Kidney epithelial cell (primary cell): ENCODE data around the gene DLEC1. TPM values are rescaled to one million over a fixed set of nuclear protein-coding genes. Genes with fewer than 3 reads are reported as not detected.

Experiments used
- DNase-seq: peaks from one replicate; pipeline ENCODE4 v3.0.0-alpha.2; 2010; ENCODE audit warnings: low read depth
- H3K27me3 ChIP-seq: 2 replicates; pipeline ENCODE4 v1.6.0; 2011; ENCODE audit warnings: low read length; ENCODE audit not compliant: control insufficient read depth, insufficient read depth
- H3K36me3 ChIP-seq: 2 replicates; pipeline ENCODE4 v1.5.1; 2011; ENCODE audit warnings: low read length; ENCODE audit not compliant: control insufficient read depth, insufficient read depth
- H3K4me3 ChIP-seq: 2 replicates; pipeline ENCODE4 v1.5.1; 2011; ENCODE audit warnings: low read depth, mild to moderate bottlenecking, control low read depth, low read length
- CTCF ChIP-seq: IDR thresholded peaks from 2 replicates; pipeline ENCODE4 v1.5.1; 2011; ENCODE audit warnings: mild to moderate bottlenecking, moderate library complexity, low read length, control low read depth, inconsistent platforms; ENCODE audit not compliant: insufficient read depth, poor library complexity, severe bottlenecking
- total RNA-seq: library from RNA; depleted of rRNA; stranded (reverse); fragments of >200 nt; gene quantifications from 2 replicates; pipeline ENCODE4 v1.2.3, GENCODE V29; 2015

DLEC1 gene
- total RNA-seq, 1 donor from 2014 or later = 0.17 TPM

- Histone ChIP-seq H3K27me3 (peaks cover 9% of the 10 kb centered on the region), H3K4me3 (no peak overlapping the region), H3K36me3 (no peaks in the 10 kb centered on the region)
- no peak for TF ChIP-seq CTCF
- DNase-seq = no peak
Observed at GRCh38 chr3:38111201-38111600, 72.2 kb downstream of the DLEC1 start.

DNA sequence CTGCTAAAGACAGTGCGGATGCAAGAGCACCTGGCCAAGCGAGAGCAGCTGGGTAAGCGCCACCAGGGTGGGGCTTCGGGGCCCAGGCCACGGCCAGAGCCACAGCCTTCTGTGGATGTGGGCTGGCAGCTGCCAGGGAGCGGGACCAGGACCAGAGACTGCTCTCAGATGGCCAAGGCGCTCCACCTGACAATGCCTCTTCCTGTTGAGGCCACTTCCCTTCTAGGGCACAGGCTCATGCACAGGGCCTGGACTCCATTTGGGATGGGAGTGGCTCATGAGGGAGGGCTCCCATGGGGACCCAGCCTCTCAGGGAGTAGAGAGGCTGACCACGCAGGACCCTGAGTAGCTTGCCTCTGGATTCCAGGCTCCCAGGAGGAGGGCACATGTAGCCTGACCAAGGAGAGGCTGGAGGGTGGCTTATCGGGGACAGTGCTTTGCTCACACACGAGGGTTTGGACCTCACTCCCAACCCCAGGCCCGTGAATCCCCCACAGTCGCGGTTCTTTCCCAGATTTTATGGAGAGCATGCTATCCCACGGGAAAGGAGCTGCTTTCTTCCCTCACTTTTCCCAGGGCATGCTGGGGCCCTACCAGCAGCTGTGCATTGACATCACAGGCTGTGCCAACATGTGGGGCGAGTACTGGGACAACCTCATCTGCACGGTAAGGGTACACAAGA, 72.8 kb downstream of the DLEC1 start:
- TF ChIP-seq CTCF = no peak
- no peak for DNase-seq
- Histone ChIP-seq H3K27me3 (peaks cover 9% of the 10 kb centered on the region), H3K36me3 (no peaks in the 10 kb centered on the region), H3K4me3 (no peak overlapping the region)

DNA sequence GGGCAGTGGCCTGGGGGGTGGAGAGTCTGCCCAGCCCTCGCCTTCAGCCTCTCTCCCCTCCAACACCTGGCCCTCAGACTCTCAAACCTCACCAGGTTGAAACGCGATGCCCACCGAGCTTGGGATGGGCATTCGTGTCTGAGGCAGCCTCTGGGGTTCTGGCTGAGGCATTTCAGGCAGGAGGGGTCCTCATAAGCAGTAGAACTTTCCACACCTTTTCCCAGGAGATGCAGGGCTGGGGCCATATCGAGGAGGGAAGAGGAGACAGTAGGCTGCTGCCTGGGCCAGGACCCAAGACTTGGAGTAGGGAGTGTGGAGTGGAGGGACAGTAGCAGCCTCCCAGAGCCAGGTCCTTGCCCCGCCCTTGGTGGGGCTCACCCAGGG, 73.4 kb downstream of the DLEC1 start:
- H3K27me3 ChIP-seq = peaks cover 9% of the 10 kb centered on the region
- no peak overlapping the region for H3K4me3 ChIP-seq
- TF ChIP-seq CTCF = no peak
- H3K36me3 ChIP-seq = no peaks in the 10 kb centered on the region
- DNase-seq = no peak

- no peak for TF ChIP-seq CTCF
- DNase-seq = no peak
- Histone ChIP-seq H3K27me3 (peaks cover 9% of the 10 kb centered on the region), H3K4me3 (no peak overlapping the region), H3K36me3 (no peaks in the 10 kb centered on the region)
Observed at GRCh38 chr3:38114052-38114874, 75.3 kb downstream of the DLEC1 start.

DNA sequence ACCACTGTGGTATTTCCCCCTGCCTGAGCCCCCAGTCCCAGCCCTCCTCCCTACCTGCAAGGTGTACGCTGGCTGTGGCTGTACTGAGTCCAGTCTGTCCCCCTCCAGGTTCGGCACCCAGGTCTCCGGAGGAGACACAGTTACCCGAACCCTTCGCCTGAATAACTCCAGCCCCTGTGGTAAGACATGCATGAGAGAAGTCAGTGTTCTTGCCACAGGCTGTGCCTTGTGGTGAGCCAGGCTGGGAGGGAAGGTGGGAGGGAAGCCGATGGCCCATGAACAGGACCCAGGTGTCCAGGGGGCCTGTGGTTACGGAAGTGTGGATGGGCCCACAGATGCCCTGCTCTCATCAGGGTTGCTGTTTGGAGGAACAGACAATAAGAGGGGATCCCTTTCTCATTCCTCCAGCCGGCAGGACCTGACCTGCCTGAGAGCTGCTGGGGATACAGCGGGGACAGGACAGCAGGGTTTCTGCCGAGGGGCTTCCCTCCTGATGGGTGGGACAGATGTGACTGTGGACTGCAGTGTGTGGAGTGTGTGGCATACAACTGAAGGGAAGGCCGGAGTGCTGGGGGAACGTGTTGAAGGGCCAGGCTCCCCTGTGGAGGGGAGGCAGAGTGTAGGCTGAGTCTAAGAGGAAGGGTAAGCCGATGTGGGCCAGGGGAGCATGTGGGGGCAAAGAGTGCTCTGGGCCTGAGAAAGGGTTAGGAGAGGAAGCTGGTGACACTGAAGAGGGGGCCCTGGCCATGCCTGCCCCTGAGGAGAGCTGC, 76.1 kb downstream of the DLEC1 start:
- no peak for TF ChIP-seq CTCF
- Histone ChIP-seq H3K27me3 (peaks cover 9% of the 10 kb centered on the region), H3K36me3 (no peaks in the 10 kb centered on the region), H3K4me3 (no peak overlapping the region)
- no peak for DNase-seq
